ENCODE measurements around the gene IL1RL1.

Gene IL1RL1

GRCh38 chr2:102376052-102376591, 64.8 kb downstream of the IL1RL1 start:
- DNase-seq = no peak

- DNase-seq = no peak
Observed at GRCh38 chr2:102383722-102384121, 72.4 kb downstream of the IL1RL1 start.

- no peak for DNase-seq
Observed at GRCh38 chr2:102385522-102385921, 74.2 kb downstream of the IL1RL1 start.

DNA sequence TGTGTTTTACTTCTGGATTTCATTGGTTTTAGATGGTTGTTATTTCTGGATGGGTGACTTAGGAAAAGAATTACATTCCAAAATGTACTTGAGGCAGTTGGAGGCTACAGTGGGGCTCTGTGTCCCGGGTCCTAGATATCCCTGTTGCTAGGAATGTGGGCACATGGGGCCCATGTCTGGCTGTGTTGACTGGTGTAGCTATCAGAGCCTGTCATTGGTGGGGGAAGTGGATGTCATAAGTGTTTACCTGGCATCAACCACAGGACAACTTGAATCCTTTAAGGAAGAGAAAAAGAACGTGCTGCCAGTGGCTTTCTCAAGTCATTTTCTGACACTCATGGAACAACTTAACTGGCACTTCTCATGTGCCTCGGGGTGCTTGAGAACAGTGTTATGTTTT, 74.6 kb downstream of the IL1RL1 start:
- DNase-seq = no peak

DNA sequence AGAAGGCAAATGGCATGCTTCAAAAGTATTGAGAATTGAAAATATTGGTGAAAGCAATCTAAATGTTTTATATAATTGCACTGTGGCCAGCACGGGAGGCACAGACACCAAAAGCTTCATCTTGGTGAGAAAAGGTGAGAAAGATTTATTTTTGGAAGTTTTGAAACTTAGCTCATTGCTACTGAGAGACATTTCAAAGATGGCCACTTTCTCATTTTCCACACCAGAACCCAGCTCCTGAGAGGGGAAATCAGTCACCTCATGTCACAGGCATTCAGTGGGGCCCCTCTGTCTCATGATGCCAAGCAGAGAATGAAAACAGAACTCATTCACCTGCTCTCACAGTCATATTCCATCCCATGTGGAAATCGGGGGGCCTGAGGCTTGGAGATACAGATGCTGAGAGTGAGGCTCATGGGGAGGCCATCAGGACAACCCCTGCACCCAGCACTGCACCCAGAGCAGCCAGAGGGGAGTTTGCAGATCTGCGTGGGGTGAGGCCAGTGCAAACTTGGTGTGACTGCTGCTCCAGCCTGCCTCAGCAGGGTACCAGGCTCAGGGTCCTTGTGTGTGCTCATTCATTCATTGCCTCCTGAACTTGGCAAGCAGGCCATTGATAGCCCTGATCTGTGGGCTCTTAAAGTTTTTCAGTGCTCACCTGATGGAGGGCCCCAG, 75.6 kb downstream of the IL1RL1 start:
- no peak for DNase-seq

- DNase-seq = no peak
Observed at GRCh38 chr2:102387763-102388546, 76.6 kb downstream of the IL1RL1 start.

DNA sequence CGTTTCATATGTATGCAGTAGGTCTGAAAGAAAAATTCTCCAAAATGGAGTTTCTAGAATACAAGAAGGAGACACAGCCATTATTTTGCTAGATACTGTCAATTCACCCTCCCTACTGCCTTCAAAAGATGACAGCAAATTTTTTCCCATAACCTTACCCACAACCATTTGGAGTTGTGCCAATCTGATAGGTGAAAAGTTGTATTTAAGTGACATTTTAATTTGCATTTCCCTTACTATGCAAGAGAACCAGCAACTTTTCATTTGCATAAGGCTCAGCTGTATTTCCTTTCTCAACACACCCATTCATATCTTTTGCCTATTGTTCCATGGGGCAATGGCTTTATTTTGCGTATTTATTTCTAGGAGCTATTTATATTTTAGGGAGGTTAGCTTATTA, 80.2 kb downstream of the IL1RL1 start:
- DNase-seq = no peak

- no peak for DNase-seq
Observed at GRCh38 chr2:102392096-102392495, 80.7 kb downstream of the IL1RL1 start.

GRCh38 chr2:102392942-102393341, 81.6 kb downstream of the IL1RL1 start:
- no peak for DNase-seq

DNA sequence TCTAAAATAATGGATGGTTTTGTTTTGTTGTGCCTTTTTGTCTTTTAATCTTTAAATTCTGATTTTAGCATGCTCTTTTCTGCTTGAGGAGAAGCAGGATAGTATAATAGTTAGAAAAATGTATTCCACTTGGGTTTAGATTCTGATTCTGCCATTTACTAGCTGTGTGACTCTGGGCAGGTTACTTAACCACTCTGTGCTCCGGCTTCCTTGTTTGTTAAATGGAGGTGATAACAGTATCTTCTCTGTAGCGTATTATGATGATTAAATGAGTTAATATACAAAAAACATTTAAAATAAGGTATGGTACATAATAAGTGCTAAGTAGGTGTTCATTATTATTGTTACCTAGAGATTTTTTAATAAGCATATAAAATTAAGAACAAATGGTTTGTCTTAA, 84.6 kb downstream of the IL1RL1 start:
- DNase-seq = no peak

DNA sequence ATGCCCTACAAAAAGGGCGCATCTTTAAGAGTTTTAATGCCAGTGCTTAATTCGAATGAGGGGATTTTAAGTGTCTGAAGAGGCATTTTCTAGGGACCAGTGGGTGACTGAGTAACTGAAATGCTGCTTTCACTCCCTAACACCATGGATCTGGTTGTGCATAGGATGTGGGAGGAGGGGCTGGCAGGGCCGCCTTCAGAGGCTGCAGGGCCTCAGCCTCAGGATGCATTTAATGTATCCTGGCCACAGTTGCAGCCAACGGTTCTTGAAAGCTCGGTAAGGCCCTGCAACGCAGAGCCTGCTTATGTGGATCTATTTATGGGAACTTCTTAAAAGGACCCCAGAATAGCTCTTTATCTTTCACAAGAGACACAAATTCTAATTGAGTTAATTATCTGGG, 85.8 kb downstream of the IL1RL1 start:
- DNase-seq = no peak

GRCh38 chr2:102399499-102400141, 88.3 kb downstream of the IL1RL1 start:
- no peak for DNase-seq

DNA sequence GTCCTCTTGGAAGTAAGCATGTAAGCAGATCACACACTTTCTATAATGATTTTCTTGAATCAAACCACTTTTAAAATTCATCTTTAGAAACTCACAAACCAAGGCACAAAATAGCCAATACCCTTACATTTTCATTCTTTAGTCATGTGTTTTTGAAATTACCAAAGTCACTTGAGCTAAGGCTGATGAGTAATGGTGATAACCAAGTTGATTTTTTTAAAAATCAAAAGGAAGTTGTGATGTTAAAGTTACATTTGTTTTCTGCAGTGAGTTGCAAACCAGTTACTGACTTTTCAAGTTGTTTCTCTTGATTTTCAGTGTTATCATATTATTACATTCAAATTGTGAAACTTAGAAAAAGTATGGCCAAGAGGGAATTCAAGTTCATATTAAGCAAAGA, 90.1 kb downstream of the IL1RL1 start:
- DNase-seq = no peak

Measured in SHP77 (cell line).